Natural killer cell (primary cell): ENCODE measurements around the gene INPP4B. TPM values are rescaled to one million over a fixed set of nuclear protein-coding genes. Genes with fewer than 3 reads are reported as not detected.

Experiments used
- ATAC-seq, 3 donors: fragments of 150-1000 bp in 2 of 3; fragments of 200-7000 bp in 1 of 3; cut with Tn5 transposase; 1 replicate in 1 of 3; 2 replicates in 2 of 3; pipeline ENCODE4 v1.10.0; 2021; ENCODE audit warnings: mild to moderate bottlenecking in 2 of 3, moderate library complexity in 2 of 3
- DNase-seq, 2 donors: peaks; one replicate each; pipeline versions ENCODE4 v3.0.0 to v3.0.0-alpha.2; 2013 to 2021; ENCODE audit warnings: mixed read lengths in 1 of 2
- H3K27ac ChIP-seq: one replicate; pipeline ENCODE4 v1.5.1; 2013; ENCODE audit warnings: mild to moderate bottlenecking, low read length
- H3K27me3 ChIP-seq: one replicate; pipeline ENCODE4 v1.6.1; 2013; ENCODE audit warnings: low read length; ENCODE audit not compliant: control insufficient read depth, insufficient read depth
- H3K36me3 ChIP-seq: one replicate; pipeline ENCODE4 v1.6.1; 2013; ENCODE audit warnings: low read length; ENCODE audit not compliant: control insufficient read depth, insufficient read depth
- H3K4me1 ChIP-seq: one replicate; pipeline ENCODE4 v1.6.1; 2013; ENCODE audit warnings: low read length; ENCODE audit not compliant: control insufficient read depth, insufficient read depth
- H3K4me3 ChIP-seq: one replicate; pipeline ENCODE4 v1.5.1; 2013; ENCODE audit warnings: low read length
- H3K9me3 ChIP-seq: one replicate; pipeline ENCODE4 v1.6.1; 2013; ENCODE audit warnings: low read length; ENCODE audit not compliant: control insufficient read depth, insufficient read depth
- H3K27ac Mint-ChIP-seq, 2 donors: one replicate each; pipeline ENCODE4 v1.8.0; 2022; ENCODE audit warnings: mild to moderate bottlenecking in 2 of 2, mixed read lengths in 2 of 2, moderate library complexity in 1 of 2
- H3K27me3 Mint-ChIP-seq, 2 donors: one replicate each; pipeline ENCODE4 v1.8.0; 2022; ENCODE audit warnings: low read depth in 2 of 2, mixed read lengths in 2 of 2
- H3K36me3 Mint-ChIP-seq: one replicate; pipeline ENCODE4 v1.8.0; 2022; ENCODE audit warnings: mixed read lengths
- H3K4me1 Mint-ChIP-seq, 2 donors: one replicate each; pipeline ENCODE4 v1.8.0; 2022; ENCODE audit warnings: mixed read lengths in 2 of 2
- H3K4me3 Mint-ChIP-seq: one replicate; pipeline ENCODE4 v1.8.0; 2022; ENCODE audit warnings: mild to moderate bottlenecking, moderate library complexity, mixed read lengths
- H3K9me3 Mint-ChIP-seq, 2 donors: one replicate each; pipeline ENCODE4 v1.8.0; 2022; ENCODE audit warnings: mixed read lengths in 2 of 2
- CTCF ChIP-seq: fragments of 200-600 bp; IDR thresholded peaks from one replicate; pipeline ENCODE4 v1.8.0; 2022; ENCODE audit warnings: antibody characterized with exemption
- WGBS: methylation state at CpG from one replicate; pipeline ENCODE4 v1.1.7; 2013; ENCODE audit warnings: missing lambda C conversion rate; ENCODE audit not compliant: insufficient coverage; 5-methylcytosine and 5-hydroxymethylcytosine counted together
- intact Hi-C: fragments of 100-400 bp; cut with micrococcal nuclease; formaldehyde crosslinking; loops from one replicate; pipeline ENCODE4 v1.14.2; 2022
- total RNA-seq, 4 donors: library from RNA; stranded (reverse); fragments of 120-200 nt in 1 of 4; gene quantifications; one replicate each; pipeline versions ENCODE4 v1.2.3 to v1.2.4, GENCODE V29; 2013 to 2022

The INPP4B gene
- total RNA-seq, 3 donors from 2014 or later (not counting 1 experiment from before 2014, with no cell fraction given), result 2.4 to 6.2 (median 4.5) TPM

GRCh38 chr4:142701017-142701416 lies 145.1 kb downstream of the INPP4B start:
- Mint-ChIP-seq H3K9me3 (peaks cover 0 to 3% of the 10 kb centered on the region in 2 donors), H3K4me3 (no peak overlapping the region), H3K36me3 (no peaks in the 10 kb centered on the region), H3K27ac (no peak overlapping the region), H3K27me3 (no peaks in the 10 kb centered on the region), H3K4me1 (peaks cover 0 to 4% of the 10 kb centered on the region in 2 donors)
- DNase-seq (no peak), ATAC-seq (no peak)
- Histone ChIP-seq H3K9me3 (no peaks in the 10 kb centered on the region), H3K36me3 (no peaks in the 10 kb centered on the region), H3K4me3 (no peak overlapping the region), H3K4me1 (peaks cover 15% of the 10 kb centered on the region), H3K27ac (no peak overlapping the region), H3K27me3 (no peaks in the 10 kb centered on the region)
- intact Hi-C loops, result no loop called here
- no peak for TF ChIP-seq CTCF

- no peak overlapping the region for H3K4me3 ChIP-seq
- intact Hi-C loops, result no loop called here
- H3K27me3 ChIP-seq, result no peaks in the 10 kb centered on the region
- Mint-ChIP-seq H3K4me3 (no peak overlapping the region), H3K36me3 (no peaks in the 10 kb centered on the region), H3K27me3 (no peaks in the 10 kb centered on the region), H3K9me3 (peaks cover 0 to 3% of the 10 kb centered on the region in 2 donors), H3K4me1 (peaks cover 0 to 4% of the 10 kb centered on the region in 2 donors), H3K27ac (no peak overlapping the region)
- H3K4me1 ChIP-seq, result peaks cover 15% of the 10 kb centered on the region
- no peak for TF ChIP-seq CTCF
- ATAC-seq, result no peak
- H3K36me3 ChIP-seq, result no peaks in the 10 kb centered on the region
- peak in 1 of 2 donors; percentile 38 for DNase-seq
- no peaks in the 10 kb centered on the region for H3K9me3 ChIP-seq
- no peak overlapping the region for H3K27ac ChIP-seq
Measured at GRCh38 chr4:142700531-142700930, 145.6 kb downstream of the INPP4B start.

GRCh38 chr4:142698552-142698951 lies 147.5 kb downstream of the INPP4B start:
- H3K9me3 Mint-ChIP-seq, result peaks cover 0 to 3% of the 10 kb centered on the region in 2 donors
- H3K4me1 Mint-ChIP-seq, result peaks cover 0 to 4% of the 10 kb centered on the region in 2 donors
- Histone ChIP-seq H3K36me3 (no peaks in the 10 kb centered on the region), H3K27me3 (no peaks in the 10 kb centered on the region), H3K9me3 (no peaks in the 10 kb centered on the region), H3K4me3 (no peak overlapping the region), H3K4me1 (peaks cover 15% of the 10 kb centered on the region), H3K27ac (no peak overlapping the region)
- WGBS, result 71% methylated on average over 1 of the region's 1 CpG
- TF ChIP-seq CTCF, result no peak
- intact Hi-C loops, result no loop called here
- H3K27me3 Mint-ChIP-seq, result no peaks in the 10 kb centered on the region
- H3K27ac Mint-ChIP-seq, result no peak overlapping the region
- H3K36me3 Mint-ChIP-seq, result no peaks in the 10 kb centered on the region
- ATAC-seq (no peak), DNase-seq (peak in 1 of 2 donors; percentile 18)
- H3K4me3 Mint-ChIP-seq, result no peak overlapping the region

GRCh38 chr4:142697928-142698327 lies 148.2 kb downstream of the INPP4B start:
- H3K4me1 Mint-ChIP-seq, result peaks cover 0 to 4% of the 10 kb centered on the region in 2 donors

More at GRCh38 chr4:142697928-142698327, 148.2 kb downstream of the INPP4B start:
- H3K27me3 ChIP-seq, result no peaks in the 10 kb centered on the region
- Mint-ChIP-seq H3K4me3 (no peak overlapping the region), H3K9me3 (peaks cover 0 to 3% of the 10 kb centered on the region in 2 donors), H3K27me3 (no peaks in the 10 kb centered on the region), H3K36me3 (no peaks in the 10 kb centered on the region), H3K27ac (no peak overlapping the region)
- peaks cover 15% of the 10 kb centered on the region for H3K4me1 ChIP-seq
- no peak for TF ChIP-seq CTCF
- intact Hi-C loops, result no loop called here
- no peaks in the 10 kb centered on the region for H3K36me3 ChIP-seq
- 80% methylated on average over 1 of the region's 1 CpG for WGBS
- DNase-seq (no peak), ATAC-seq (no peak)
- H3K4me3 ChIP-seq, result no peak overlapping the region
- H3K27ac ChIP-seq, result no peak overlapping the region
- H3K9me3 ChIP-seq, result no peaks in the 10 kb centered on the region
